Breast epithelium (tissue), 4 donors: ENCODE data around the gene LRP1. TPM values are rescaled to one million over a fixed set of nuclear protein-coding genes. Genes with fewer than 3 reads are reported as not detected.

ENCODE experiments used
- DNase-seq, 2 donors: peaks; one replicate each; pipeline ENCODE4 v3.0.0-alpha.2; 2019; ENCODE audit warnings: low spot score in 2 of 2
- H3K27ac ChIP-seq, 2 donors: fragments of 200-600 bp; sonication (generic) in 1 of 2; one replicate each; pipeline ENCODE4 v1.5.1; 2016 to 2019; ENCODE audit warnings: mild to moderate bottlenecking in 1 of 2
- H3K27me3 ChIP-seq, 2 donors: fragments of 200-600 bp; sonication (generic) in 1 of 2; one replicate each; pipeline versions ENCODE4 v1.5.1 to v1.6.0; 2017 to 2019; ENCODE audit warnings: control low read depth in 1 of 2, mild to moderate bottlenecking in 1 of 2
- H3K36me3 ChIP-seq: fragments of 200-600 bp; one replicate; pipeline ENCODE4 v1.5.1; 2019
- H3K4me1 ChIP-seq, 2 donors: fragments of 200-600 bp; sonication (generic); one replicate each; pipeline ENCODE4 v1.5.1; 2016 to 2019; ENCODE audit warnings: control low read depth in 1 of 2
- H3K4me3 ChIP-seq, 3 donors: fragments of 200-600 bp; sonication (generic); 1 replicate in 2 of 3; 2 replicates in 1 of 3; pipeline ENCODE4 v1.5.1; 2016 to 2019; ENCODE audit warnings: mild to moderate bottlenecking in 3 of 3, moderate library complexity in 2 of 3
- H3K9me3 ChIP-seq, 2 donors: fragments of 200-600 bp; sonication (generic) in 1 of 2; one replicate each; pipeline ENCODE4 v1.5.1; 2016 to 2019; ENCODE audit warnings: control low read depth in 1 of 2
- CTCF ChIP-seq, 3 donors: fragments of 450-650 bp; IDR thresholded peaks; one replicate each; pipeline ENCODE4 v1.5.1; 2016 to 2017; ENCODE audit warnings: antibody characterized with exemption in 3 of 3, mild to moderate bottlenecking in 3 of 3, moderate library complexity in 3 of 3
- POLR2A ChIP-seq: fragments of 450-650 bp; IDR thresholded peaks from one replicate; pipeline ENCODE4 v1.6.1; 2016; ENCODE audit warnings: antibody characterized with exemption, mild to moderate bottlenecking, moderate library complexity
- POLR2AphosphoS5 ChIP-seq, 3 donors: sonication (generic); formaldehyde crosslinking; IDR thresholded peaks; one replicate each; pipeline ENCODE4 v1.6.1; 2017; ENCODE audit warnings: antibody characterized with exemption in 3 of 3
- intact Hi-C: fragments of 100-400 bp; cut with DNase I; formaldehyde crosslinking; loops from one replicate; pipeline ENCODE4 v1.15.1; 2023; ENCODE audit warnings: low total_unique reads
- total RNA-seq, 3 donors: library from RNA; depleted of rRNA; stranded (reverse); fragments of >200 nt; gene quantifications; one replicate each; pipeline ENCODE4 v1.1.0, GENCODE V29; 2016

The LRP1 gene
- total RNA-seq, 3 donors from 2014 or later: 102 to 894 (median 240) TPM

DNA sequence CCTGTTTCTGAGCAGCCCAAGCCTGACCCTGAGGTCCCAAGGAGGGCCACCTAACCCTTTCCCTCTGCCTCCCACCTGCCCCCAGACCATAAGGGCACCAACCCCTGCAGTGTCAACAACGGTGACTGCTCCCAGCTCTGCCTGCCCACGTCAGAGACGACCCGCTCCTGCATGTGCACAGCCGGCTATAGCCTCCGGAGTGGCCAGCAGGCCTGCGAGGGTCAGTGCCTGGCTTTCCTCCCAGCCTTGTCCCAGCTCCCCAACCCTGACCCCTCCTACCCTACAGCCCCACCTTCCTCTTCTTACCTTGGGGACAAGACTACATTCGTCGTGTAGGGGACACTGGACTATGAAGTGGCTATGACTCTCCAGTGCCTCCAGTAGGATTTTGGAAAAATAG, 52.8 kb downstream of the LRP1 start:
- peak overlapping the region in 1 of 2 donors; percentile 43 for H3K27ac ChIP-seq
- no peak overlapping the region for H3K4me3 ChIP-seq
- H3K27me3 ChIP-seq: no peaks in the 10 kb centered on the region
- H3K36me3 ChIP-seq: no peaks in the 10 kb centered on the region
- TF ChIP-seq POLR2AphosphoS5 (IDR thresholded peaks at IDR 0.05): no peak
- TF ChIP-seq POLR2A: no peak
- TF ChIP-seq CTCF (IDR thresholded peaks at IDR 0.05): no peak
- no peaks in the 10 kb centered on the region for H3K4me1 ChIP-seq
- no peak for DNase-seq
- H3K9me3 ChIP-seq: no peaks in the 10 kb centered on the region
- intact Hi-C loops: loop anchor here (5.0 kb wide), 1 partner anchor 909 kb away; no protein-coding TSS in a partner anchor

DNA sequence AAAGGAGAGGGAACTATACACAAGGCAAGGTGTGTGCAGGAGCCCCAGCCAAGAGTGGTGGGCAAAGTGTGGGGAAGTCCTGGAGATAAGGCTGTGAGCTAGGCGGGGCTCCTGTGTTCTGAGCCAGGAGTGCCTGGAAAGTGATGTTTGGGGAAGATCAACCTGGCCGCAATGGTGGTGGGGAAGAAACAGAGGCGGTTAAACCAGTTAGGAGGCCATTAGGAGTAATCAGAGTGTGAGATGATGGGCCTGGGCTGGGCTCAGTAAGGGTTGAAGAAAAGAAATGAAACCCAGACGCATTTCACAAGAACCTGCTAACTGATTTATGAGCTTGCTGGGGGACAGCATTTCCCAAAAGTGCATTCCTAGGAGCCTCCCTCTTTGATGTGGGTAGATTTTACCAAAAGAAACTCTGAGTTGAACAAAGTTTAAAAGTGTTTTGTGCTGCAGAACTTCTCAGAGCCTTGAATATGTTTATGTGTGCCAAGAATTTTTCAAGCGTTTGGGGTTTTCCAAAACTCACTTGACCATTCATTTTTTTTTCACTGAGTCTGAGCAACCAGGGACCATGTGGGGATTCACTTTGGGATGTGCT, 53.4 kb downstream of the LRP1 start:
- H3K4me3 ChIP-seq: no peak overlapping the region
- no peak for DNase-seq
- intact Hi-C loops: loop anchor here (5.0 kb wide), 1 partner anchor 909 kb away; no protein-coding TSS in a partner anchor
- no peaks in the 10 kb centered on the region for H3K9me3 ChIP-seq
- no peaks in the 10 kb centered on the region for H3K4me1 ChIP-seq
- no peaks in the 10 kb centered on the region for H3K36me3 ChIP-seq
- H3K27ac ChIP-seq: peak overlapping the region in 1 of 2 donors; percentile 43
- H3K27me3 ChIP-seq: no peaks in the 10 kb centered on the region
- TF ChIP-seq POLR2AphosphoS5 (IDR thresholded peaks at IDR 0.05) (peak in 2 of 3 donors; percentile 25 to 52), POLR2A (no peak)

GRCh38 chr12:57182918-57183575, 54.8 kb downstream of the LRP1 start:
- TF ChIP-seq POLR2AphosphoS5 (IDR thresholded peaks at IDR 0.05): peak in 1 of 3 donors; percentile 26
- no peak for TF ChIP-seq POLR2A
- TF ChIP-seq CTCF (IDR thresholded peaks at IDR 0.05): peak; percentile 82 to 93 (median 91)
- intact Hi-C loops: loop anchor here (5.0 kb wide), 1 partner anchor 911 kb away; no protein-coding TSS in a partner anchor
- Histone ChIP-seq H3K27ac (no peak overlapping the region), H3K9me3 (no peaks in the 10 kb centered on the region), H3K36me3 (no peaks in the 10 kb centered on the region), H3K4me3 (no peak overlapping the region), H3K4me1 (no peaks in the 10 kb centered on the region), H3K27me3 (no peaks in the 10 kb centered on the region)
- peak; percentile 61 to 83 for DNase-seq

DNA sequence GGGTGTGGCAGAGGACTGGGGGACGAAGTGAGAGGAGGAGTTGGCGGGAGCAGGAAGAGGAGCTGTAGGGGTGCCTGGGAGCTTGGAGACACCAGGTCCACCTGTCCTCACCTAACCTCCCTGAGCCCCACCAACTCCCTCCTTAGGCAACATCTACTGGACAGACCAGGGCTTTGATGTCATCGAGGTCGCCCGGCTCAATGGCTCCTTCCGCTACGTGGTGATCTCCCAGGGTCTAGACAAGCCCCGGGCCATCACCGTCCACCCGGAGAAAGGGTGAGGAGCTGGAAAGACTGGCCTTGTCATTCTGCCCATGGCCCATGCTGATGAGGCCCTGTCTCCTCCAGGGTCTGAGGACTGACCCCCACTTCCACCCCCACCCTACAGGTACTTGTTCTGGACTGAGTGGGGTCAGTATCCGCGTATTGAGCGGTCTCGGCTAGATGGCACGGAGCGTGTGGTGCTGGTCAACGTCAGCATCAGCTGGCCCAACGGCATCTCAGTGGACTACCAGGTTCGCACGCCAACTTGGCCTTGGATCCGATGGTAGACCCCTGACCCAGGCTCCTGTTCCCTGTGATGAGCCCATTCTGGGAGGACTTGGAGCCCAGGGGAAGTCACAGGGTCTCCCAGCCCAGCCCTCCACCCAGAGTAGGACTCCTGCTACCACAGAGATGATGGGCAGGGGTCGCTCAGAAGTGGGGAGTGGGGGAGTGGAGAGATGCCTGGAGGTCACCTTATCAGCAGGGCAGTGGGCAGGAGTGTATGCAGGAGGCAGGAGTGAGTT, 55.8 kb downstream of the LRP1 start:
- intact Hi-C loops: loop anchor here (5.0 kb wide), 1 partner anchor 912 kb away; no protein-coding TSS in a partner anchor
- Histone ChIP-seq H3K4me1 (no peaks in the 10 kb centered on the region), H3K36me3 (no peaks in the 10 kb centered on the region), H3K9me3 (no peaks in the 10 kb centered on the region), H3K4me3 (no peak overlapping the region), H3K27me3 (no peaks in the 10 kb centered on the region), H3K27ac (peak overlapping the region in 1 of 2 donors; percentile 15)
- no peak for DNase-seq
- TF ChIP-seq POLR2AphosphoS5 (IDR thresholded peaks at IDR 0.05) (no peak), CTCF (IDR thresholded peaks at IDR 0.05) (no peak), POLR2A (no peak)

GRCh38 chr12:57185403-57185802, 57.1 kb downstream of the LRP1 start:
- Histone ChIP-seq H3K9me3 (no peaks in the 10 kb centered on the region), H3K4me3 (no peak overlapping the region), H3K4me1 (no peaks in the 10 kb centered on the region), H3K27ac (peak overlapping the region in 1 of 2 donors; percentile 25), H3K27me3 (no peaks in the 10 kb centered on the region), H3K36me3 (no peaks in the 10 kb centered on the region)
- no peak for DNase-seq
- TF ChIP-seq POLR2AphosphoS5 (IDR thresholded peaks at IDR 0.05) (no peak), POLR2A (no peak), CTCF (IDR thresholded peaks at IDR 0.05) (no peak)
- intact Hi-C loops: no loop called here
